CD4-positive, alpha-beta T cell treated with Interleukin-21 for 1 hour (primary cell): Measurements from ENCODE around the gene GIMAP4.
"Not testable (repeated sequence)": the region's sequence is repeated elsewhere in the genome, so short reads cannot be mapped to it uniquely, and the experiment has no call there.

Experiments used
- DNase-seq: peaks from one replicate; pipeline ENCODE4 v3.0.0-alpha.2; 2020

Gene GIMAP4

DNA sequence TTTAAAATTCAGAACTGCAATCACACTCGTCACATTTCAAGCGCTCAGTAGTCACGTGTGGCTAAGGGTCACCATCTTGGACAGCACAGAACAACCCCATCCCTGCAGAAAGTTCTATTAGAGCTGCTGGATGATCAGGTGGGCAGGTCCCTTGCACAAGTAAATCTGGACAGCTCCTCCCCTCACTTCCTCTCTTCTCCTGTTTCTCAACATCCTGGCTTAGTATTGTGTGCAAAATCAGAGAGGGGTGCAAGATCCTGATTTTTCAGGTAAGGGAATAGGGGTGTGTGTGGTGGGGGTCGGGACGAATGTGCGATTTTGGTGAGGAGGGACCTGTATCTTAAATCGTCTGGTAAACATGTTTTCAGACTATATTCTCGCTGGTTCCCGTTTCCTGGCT, at the start of gene GIMAP4:
Gene GIMAP4 (plus strand): TSS at position 222 of the 400 bp plus-strand sequence. CDS start 2,512 bp downstream, outside the sequence.
- DNase-seq, result peak; percentile 54

- no peak for DNase-seq
Measured at GRCh38 chr7:150519310-150519709, 47.9 kb upstream of the GIMAP4 start.

GRCh38 chr7:150520145-150520544, 47.0 kb upstream of the GIMAP4 start:
- DNase-seq, result no peak

- DNase-seq, result not testable (repeated sequence)
Measured at GRCh38 chr7:150522931-150523330, 44.3 kb upstream of the GIMAP4 start.

DNA sequence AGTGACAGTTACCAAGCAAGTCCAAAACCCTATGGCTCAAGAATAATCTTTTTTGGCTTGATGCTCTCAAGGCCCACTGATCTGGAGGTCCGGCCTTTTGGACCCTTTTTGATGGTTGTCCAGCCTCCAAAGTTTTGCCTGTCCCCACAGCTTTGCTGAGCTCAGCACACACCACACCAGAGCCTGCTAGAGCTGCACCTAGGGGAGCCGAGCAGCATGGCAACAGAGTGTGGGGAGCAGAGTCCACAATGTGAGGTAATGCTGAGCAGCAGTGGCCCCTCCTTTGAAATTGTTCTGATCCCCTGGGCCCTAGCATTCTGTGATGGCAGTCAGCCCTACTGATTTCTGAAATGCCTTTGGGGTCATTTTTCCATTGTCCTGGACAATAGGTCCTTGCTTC, 43.2 kb upstream of the GIMAP4 start:
- DNase-seq, result no peak

DNA sequence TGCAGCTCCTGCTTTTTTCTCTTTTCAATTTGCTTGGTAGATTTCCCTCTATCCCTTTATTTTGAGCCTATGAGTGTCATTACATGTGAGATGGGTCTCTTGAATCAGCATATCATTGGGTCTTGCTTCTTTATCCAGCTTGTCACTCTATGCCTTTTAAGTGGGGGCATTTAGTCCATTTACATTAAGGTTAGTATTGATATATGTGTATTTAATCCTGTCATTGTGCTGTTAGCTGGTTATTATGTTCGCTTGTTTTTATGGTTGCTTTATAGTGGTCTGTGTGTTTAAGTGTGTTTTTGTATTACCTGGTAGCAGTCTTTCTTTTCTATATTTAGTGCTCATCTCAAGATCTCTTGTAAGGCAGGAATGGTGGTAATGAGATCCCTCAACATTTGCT, 35.5 kb upstream of the GIMAP4 start:
- no peak for DNase-seq

DNA sequence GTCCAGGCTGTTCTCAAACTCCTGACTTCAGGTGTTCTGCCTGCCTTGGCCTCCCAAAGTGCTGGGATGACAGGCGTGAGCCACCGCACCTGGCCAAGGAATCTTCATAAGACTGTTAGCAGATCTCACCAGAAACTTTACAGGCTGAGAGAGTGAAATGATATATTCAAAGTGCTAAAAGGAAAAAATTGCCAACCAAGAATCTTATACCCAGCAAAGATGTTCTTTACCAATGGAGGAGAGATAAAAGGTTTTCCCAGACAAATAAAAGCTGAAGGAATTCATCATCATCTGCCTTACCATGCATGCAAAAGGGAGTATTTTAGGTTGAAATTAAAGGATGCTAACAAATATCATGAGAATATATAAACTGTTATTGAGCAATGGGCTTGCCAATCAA, 28.9 kb upstream of the GIMAP4 start:
- no peak for DNase-seq

DNA sequence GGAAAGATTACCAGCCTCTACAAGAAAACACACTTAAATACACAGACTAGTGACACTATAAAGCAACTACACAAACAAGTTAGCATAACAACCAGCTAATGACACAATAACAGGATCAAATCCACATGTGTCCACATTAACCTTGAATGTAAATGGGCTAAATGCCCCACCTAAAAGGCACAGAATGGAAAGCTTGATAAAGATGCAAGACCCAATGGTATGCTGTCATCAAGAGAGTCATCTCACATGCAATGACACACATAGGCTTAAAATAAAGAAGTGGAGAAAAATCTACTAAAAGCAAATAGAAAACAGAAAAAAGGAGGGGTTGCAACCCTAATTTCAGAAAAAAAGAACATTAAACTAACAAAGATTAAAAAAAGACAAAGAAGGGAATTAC, 14.0 kb upstream of the GIMAP4 start:
- no peak for DNase-seq

- peak; percentile 73 for DNase-seq
Measured at GRCh38 chr7:150556521-150557138, 10.6 kb upstream of the GIMAP4 start.

- no peak for DNase-seq
Measured at GRCh38 chr7:150560486-150560885, 6.7 kb upstream of the GIMAP4 start.

GRCh38 chr7:150562919-150563318, 4.3 kb upstream of the GIMAP4 start:
- no peak for DNase-seq

GRCh38 chr7:150564006-150564405, 3.2 kb upstream of the GIMAP4 start:
- DNase-seq, result peak; percentile 57

GRCh38 chr7:150564566-150564965, 2.6 kb upstream of the GIMAP4 start:
- no peak for DNase-seq

GRCh38 chr7:150565239-150565638, 2.0 kb upstream of the GIMAP4 start:
- DNase-seq, result no peak

- no peak for DNase-seq
Measured at GRCh38 chr7:150566123-150566522, 1.1 kb upstream of the GIMAP4 start.

- DNase-seq, result no peak
Measured at GRCh38 chr7:150566572-150566971, 618 bp upstream of the GIMAP4 start.

- peak; percentile 31 for DNase-seq
Measured at GRCh38 chr7:150567871-150568301, 696 bp downstream of the GIMAP4 start.

GRCh38 chr7:150568714-150569113, 1.5 kb downstream of the GIMAP4 start:
- peak; percentile 58 for DNase-seq

DNA sequence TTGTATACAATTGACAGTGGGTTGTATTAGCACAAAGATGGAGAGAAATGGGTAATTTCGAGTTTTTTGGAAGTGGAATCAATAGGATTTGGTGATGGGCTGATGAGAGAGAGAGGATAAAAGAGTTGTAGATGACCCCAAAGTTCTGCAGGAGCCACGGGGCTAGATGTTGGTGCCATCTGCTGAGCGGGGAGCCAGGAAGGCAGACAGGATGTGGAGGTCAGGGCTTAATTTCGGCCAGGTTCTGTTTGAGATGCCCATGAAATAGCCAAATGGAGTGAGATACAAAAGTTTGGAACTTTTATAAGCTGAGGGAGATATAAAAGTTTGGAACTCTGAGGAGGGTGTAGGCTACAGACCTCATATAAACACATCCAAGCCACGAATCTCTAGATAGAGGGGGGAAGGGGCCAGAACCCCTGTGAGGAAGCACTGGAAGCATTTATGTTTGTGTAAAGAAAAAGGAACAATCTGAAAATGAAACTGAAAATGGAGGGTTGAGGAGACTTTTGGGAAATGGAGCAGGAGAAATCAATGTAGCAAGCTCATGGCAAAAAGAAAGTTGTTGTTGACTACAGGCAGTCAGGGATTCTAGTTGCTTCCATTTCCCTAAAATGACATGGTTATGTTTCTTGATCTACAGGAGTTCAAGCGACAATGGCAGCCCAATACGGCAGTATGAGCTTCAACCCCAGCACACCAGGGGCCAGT, 2.2 kb downstream of the GIMAP4 start:
- DNase-seq, result no peak

DNA sequence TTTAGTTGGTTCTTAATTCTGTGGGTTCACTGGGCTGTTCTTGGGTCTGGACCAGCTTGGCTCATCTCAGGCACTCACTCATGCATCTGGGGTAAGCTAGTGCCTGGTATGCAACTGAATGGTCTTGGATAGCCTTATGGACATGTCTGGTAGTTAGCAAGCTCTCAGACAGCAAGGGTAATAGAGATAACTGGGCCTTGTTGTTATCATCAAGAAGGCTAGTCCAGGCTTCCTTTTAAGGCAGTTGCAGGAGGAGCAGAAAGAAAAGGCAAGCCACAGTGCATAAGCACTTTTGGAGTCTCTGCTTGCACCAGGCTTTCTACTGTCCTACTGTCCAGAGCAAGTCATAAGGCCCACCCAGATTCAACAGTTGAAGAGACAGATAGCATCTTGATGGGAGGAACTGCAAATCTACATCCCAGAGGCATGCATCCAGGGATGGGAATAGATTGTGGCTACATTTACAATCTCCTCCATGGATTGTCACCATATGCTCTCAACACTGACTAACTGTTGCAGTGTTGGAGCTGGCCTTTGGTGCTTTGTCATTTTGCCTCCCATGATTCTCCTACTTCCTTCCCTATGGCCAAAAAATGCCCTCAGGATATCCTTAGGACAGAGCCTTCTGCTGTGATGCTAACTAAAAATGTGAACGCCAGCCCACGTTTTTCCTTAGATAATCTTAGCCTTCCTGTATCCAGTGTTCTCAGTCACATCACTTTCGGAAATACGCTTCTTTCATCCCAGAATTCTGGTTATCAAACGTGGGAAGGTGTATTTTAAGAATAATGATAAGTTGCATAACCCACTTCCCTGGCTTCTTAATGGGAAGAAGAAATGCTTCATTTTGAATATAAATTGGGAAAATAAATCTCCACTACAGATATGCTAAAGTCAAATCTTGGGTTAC, 3.6 kb downstream of the GIMAP4 start:
- DNase-seq, result no peak

GRCh38 chr7:150572496-150572895, 5.3 kb downstream of the GIMAP4 start:
- no peak for DNase-seq

DNA sequence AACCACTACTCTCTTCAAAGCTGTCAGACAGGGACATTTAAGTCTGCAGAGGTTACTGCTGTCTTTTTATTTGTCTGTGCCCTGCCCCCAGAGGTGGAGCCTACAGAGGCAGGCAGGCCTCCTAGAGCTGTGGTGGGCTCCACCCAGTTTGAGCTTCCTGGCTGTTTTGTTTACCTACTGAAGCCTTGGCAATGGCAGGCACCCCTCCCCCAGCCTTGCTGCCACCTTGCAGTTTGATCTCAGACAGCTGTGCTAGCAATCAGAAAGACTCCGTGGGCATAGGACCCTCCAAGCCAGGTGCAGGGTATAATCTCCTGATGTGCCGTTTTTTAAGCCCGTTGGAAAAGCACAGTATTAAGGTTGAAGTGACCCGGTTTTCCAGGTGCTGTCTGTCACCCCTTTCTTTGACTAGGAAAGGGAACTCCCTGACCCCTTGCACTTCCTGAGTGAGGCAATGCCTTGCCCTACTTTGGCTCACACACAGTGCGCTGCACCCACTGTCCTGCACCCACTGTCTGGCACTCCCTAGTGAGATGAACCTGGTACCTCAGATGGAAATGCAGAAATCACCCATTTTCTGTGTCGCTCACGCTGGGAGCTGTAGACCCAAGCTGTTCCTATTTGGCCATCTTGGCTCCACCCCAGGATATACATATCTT, 12.9 kb downstream of the GIMAP4 start:
- DNase-seq, result peak; percentile 53
